Uterus (tissue), 2 donors: ENCODE data around the gene SESTD1.

ENCODE experiments used
- CTCF ChIP-seq, 4 experiments: fragments of 200-600 bp in 2 of 4; fragments of 450-650 bp in 2 of 4; sonication (generic) in 2 of 4; IDR thresholded peaks; one replicate each; pipeline ENCODE4 v1.5.1; 2016 to 2019; ENCODE audit warnings: antibody characterized with exemption in 4 of 4, mild to moderate bottlenecking in 2 of 4, moderate library complexity in 1 of 4
- POLR2A ChIP-seq, 2 donors: fragments of 450-650 bp; IDR thresholded peaks; one replicate each; pipeline ENCODE4 v1.6.1; 2016; ENCODE audit warnings: antibody characterized with exemption in 2 of 2, mild to moderate bottlenecking in 1 of 2, moderate library complexity in 1 of 2

GRCh38 chr2:179302149-179302548 lies 37.5 kb upstream of the SESTD1 start:
- TF ChIP-seq CTCF (IDR thresholded peaks at IDR 0.05): no peak
- no peak for TF ChIP-seq POLR2A (IDR thresholded peaks at IDR 0.05)
